ENCODE measurements around the gene ADISSP. TPM values are rescaled to one million over a fixed set of nuclear protein-coding genes. Genes with fewer than 3 reads are reported as not detected.

Gene ADISSP
- total and polyA plus RNA-seq, 2 donors (not counting 1 experiment from before 2014, with no cell fraction given), result 17.0 to 23.5 TPM

DNA sequence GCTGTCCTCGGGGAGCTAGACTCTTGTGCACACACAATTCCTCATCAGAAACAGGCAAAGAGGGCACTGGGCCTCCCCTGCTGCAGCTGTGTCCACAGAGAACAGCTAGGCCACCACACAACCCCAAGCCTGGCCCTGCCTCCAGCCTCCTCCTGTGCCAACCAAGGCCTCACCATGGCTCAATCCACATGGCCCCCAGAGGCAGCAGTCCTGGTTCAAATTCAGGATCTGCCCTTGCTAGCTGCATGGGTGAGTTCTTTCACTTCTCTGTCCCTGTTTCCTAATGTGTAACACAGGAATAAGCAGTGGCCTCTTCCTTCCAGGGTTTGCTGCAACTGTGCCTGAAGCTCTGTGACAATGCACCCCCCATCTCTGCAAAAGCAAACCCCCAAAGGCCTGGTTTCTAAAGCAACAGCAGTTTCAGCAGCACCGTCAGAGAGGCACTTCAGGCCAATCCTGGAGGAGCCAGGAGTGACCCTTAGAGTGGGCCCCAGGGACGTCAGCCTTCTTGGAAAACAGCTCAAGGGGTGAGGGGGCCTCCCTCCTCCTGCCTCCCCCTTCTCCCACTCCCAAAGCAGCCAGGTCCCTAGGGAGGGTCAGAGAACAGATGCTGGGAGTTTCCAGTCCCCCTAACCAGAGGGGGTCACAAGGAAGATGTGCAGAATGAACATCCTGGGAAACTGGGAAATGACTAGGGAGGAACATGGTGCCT is 2.2 kb downstream of the ADISSP start:
- H3K4me2 ChIP-seq (ENCODE audit: extremely low read depth, insufficient read depth, low read length), result no peak overlapping the region
- TF ChIP-seq CTCF (conservative IDR thresholded peaks at IDR 0.05 in 1 of 2, IDR thresholded peaks at IDR 0.05 in 1 of 2; ENCODE audit: low read depth in 1 of 2, low read length in 2 of 2) (no peak), EZH2 (IDR thresholded peaks at IDR 0.05; ENCODE audit: low read length, missing control alignments) (no peak)
- no peaks in the 10 kb centered on the region for H3K36me3 ChIP-seq (ENCODE audit: control insufficient read depth, insufficient read depth, low read length)
- no peaks in the 10 kb centered on the region for H3K27me3 ChIP-seq (ENCODE audit: control insufficient read depth, insufficient read depth, low read length)
- no peak overlapping the region for H3K9ac ChIP-seq (ENCODE audit: insufficient read depth, low read length)
- peaks cover 10% of the 10 kb centered on the region for H3K4me1 ChIP-seq (ENCODE audit: control insufficient read depth, extremely low read depth, insufficient read depth, low read length)
- no peaks in the 10 kb centered on the region for H3K9me3 ChIP-seq (ENCODE audit: control insufficient read depth, insufficient read depth, low read depth, low read length)
- H4K20me1 ChIP-seq (ENCODE audit: control insufficient read depth, extremely low read depth, insufficient read depth, low read length), result no peaks in the 10 kb centered on the region
- H3K4me3 ChIP-seq (replicated peaks in 1 of 4; ENCODE audit: control extremely low read depth in 1 of 4, insufficient read depth in 1 of 4, low read depth in 3 of 4, low read length in 4 of 4), result no peak overlapping the region
- H3K27ac ChIP-seq (ENCODE audit: insufficient read depth, low read length), result no peak overlapping the region
- H3K79me2 ChIP-seq (ENCODE audit: control insufficient read depth, insufficient read depth, low read length), result peaks cover 8% of the 10 kb centered on the region
- DNase-seq (ENCODE audit: low read depth in 2 of 2), result no peak
- no peak overlapping the region for H2AFZ ChIP-seq (ENCODE audit: low read length)

- Histone ChIP-seq H2AFZ (ENCODE audit: low read length) (no peak overlapping the region), H3K27me3 (ENCODE audit: control insufficient read depth, insufficient read depth, low read length) (no peaks in the 10 kb centered on the region), H3K4me2 (ENCODE audit: extremely low read depth, insufficient read depth, low read length) (no peak overlapping the region), H4K20me1 (ENCODE audit: control insufficient read depth, extremely low read depth, insufficient read depth, low read length) (no peaks in the 10 kb centered on the region), H3K9ac (ENCODE audit: insufficient read depth, low read length) (no peak overlapping the region), H3K27ac (ENCODE audit: insufficient read depth, low read length) (no peak overlapping the region), H3K36me3 (ENCODE audit: control insufficient read depth, insufficient read depth, low read length) (no peaks in the 10 kb centered on the region), H3K4me3 (replicated peaks in 1 of 4; ENCODE audit: control extremely low read depth in 1 of 4, insufficient read depth in 1 of 4, low read depth in 3 of 4, low read length in 4 of 4) (no peak overlapping the region), H3K4me1 (ENCODE audit: control insufficient read depth, extremely low read depth, insufficient read depth, low read length) (peaks cover 10% of the 10 kb centered on the region), H3K9me3 (ENCODE audit: control insufficient read depth, insufficient read depth, low read depth, low read length) (no peaks in the 10 kb centered on the region), H3K79me2 (ENCODE audit: control insufficient read depth, insufficient read depth, low read length) (peaks cover 8% of the 10 kb centered on the region)
- DNase-seq (ENCODE audit: low read depth in 2 of 2), result no peak
- no peak for TF ChIP-seq CTCF (conservative IDR thresholded peaks at IDR 0.05 in 1 of 2, IDR thresholded peaks at IDR 0.05 in 1 of 2; ENCODE audit: low read depth in 1 of 2, low read length in 2 of 2)
- TF ChIP-seq EZH2 (IDR thresholded peaks at IDR 0.05; ENCODE audit: low read length, missing control alignments), result no peak
Measured at GRCh38 chr20:3764659-3765058, 2.9 kb downstream of the ADISSP start.

GRCh38 chr20:3763671-3764601 is 3.6 kb downstream of the ADISSP start:
- no peak for DNase-seq (ENCODE audit: low read depth in 2 of 2)

More at GRCh38 chr20:3763671-3764601, 3.6 kb downstream of the ADISSP start:
- Histone ChIP-seq H3K27me3 (ENCODE audit: control insufficient read depth, insufficient read depth, low read length) (no peaks in the 10 kb centered on the region), H3K36me3 (ENCODE audit: control insufficient read depth, insufficient read depth, low read length) (no peaks in the 10 kb centered on the region), H3K79me2 (ENCODE audit: control insufficient read depth, insufficient read depth, low read length) (peaks cover 8% of the 10 kb centered on the region), H3K9me3 (ENCODE audit: control insufficient read depth, insufficient read depth, low read depth, low read length) (no peaks in the 10 kb centered on the region), H3K4me1 (ENCODE audit: control insufficient read depth, extremely low read depth, insufficient read depth, low read length) (peaks cover 9% of the 10 kb centered on the region), H4K20me1 (ENCODE audit: control insufficient read depth, extremely low read depth, insufficient read depth, low read length) (no peaks in the 10 kb centered on the region), H2AFZ (ENCODE audit: low read length) (no peak overlapping the region), H3K4me3 (replicated peaks in 1 of 4; ENCODE audit: control extremely low read depth in 1 of 4, insufficient read depth in 1 of 4, low read depth in 3 of 4, low read length in 4 of 4) (no peak overlapping the region), H3K4me2 (ENCODE audit: extremely low read depth, insufficient read depth, low read length) (no peak overlapping the region), H3K27ac (ENCODE audit: insufficient read depth, low read length) (no peak overlapping the region), H3K9ac (ENCODE audit: insufficient read depth, low read length) (no peak overlapping the region)
- TF ChIP-seq EZH2 (IDR thresholded peaks at IDR 0.05; ENCODE audit: low read length, missing control alignments), result no peak
- TF ChIP-seq CTCF (conservative IDR thresholded peaks at IDR 0.05 in 1 of 2, IDR thresholded peaks at IDR 0.05 in 1 of 2; ENCODE audit: low read depth in 1 of 2, low read length in 2 of 2), result no peak
